ENCODE data around the gene SLC4A1AP.
"Not testable (repeated sequence)": the region's sequence is repeated elsewhere in the genome, so short reads cannot be mapped to it uniquely, and the experiment has no call there.

SLC4A1AP gene, protein sequence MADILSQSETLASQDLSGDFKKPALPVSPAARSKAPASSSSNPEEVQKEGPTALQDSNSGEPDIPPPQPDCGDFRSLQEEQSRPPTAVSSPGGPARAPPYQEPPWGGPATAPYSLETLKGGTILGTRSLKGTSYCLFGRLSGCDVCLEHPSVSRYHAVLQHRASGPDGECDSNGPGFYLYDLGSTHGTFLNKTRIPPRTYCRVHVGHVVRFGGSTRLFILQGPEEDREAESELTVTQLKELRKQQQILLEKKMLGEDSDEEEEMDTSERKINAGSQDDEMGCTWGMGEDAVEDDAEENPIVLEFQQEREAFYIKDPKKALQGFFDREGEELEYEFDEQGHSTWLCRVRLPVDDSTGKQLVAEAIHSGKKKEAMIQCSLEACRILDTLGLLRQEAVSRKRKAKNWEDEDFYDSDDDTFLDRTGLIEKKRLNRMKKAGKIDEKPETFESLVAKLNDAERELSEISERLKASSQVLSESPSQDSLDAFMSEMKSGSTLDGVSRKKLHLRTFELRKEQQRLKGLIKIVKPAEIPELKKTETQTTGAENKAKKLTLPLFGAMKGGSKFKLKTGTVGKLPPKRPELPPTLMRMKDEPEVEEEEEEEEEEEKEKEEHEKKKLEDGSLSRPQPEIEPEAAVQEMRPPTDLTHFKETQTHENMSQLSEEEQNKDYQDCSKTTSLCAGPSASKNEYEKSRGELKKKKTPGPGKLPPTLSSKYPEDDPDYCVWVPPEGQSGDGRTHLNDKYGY

DNA sequence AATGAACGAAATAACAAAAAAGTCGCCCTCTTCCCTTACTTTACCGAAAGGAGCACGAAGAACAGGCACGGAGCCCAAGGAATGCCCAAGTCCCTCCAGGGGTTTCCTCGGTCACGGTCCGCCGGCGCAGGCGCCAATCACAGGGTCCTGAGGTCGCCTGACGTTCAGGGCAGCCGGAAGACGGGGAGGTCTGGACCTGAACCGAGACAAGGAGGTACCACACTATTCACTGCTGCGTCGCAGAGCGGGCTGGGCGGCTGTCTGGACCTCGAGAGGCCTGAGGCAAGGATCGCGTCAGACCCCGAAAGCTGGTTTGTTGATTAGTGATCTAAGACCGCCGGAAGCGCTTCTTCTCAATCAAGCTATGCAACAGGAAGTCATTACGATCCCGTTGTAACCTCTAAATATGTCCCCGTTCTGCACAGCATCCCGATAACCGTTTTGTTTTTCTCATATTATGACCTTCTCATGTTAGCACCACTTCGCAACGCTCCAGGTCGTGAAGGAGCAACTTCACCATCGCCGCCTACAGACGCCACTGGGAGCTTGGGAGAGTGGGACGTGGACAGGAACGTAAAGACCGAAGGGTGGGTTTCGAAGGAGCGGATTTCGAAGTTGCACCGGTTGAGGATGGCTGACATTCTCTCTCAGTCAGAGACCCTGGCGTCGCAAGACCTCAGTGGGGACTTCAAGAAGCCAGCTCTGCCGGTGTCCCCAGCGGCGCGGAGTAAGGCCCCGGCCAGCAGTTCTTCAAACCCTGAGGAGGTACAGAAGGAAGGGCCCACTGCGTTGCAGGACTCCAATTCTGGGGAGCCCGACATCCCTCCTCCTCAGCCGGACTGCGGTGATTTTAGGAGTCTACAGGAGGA is at the start of gene SLC4A1AP, which contains the start of gene SUPT7L:
SLC4A1AP (plus strand) TSS at position 605 of the 869 bp plus-strand sequence; CDS start at position 631, 26 bp downstream.
SUPT7L (minus strand) TSS at position 330 of the 869 bp plus-strand sequence. CDS start 1,422 bp downstream, outside the sequence.
- peak; percentile 67 for DNase-seq

DNA sequence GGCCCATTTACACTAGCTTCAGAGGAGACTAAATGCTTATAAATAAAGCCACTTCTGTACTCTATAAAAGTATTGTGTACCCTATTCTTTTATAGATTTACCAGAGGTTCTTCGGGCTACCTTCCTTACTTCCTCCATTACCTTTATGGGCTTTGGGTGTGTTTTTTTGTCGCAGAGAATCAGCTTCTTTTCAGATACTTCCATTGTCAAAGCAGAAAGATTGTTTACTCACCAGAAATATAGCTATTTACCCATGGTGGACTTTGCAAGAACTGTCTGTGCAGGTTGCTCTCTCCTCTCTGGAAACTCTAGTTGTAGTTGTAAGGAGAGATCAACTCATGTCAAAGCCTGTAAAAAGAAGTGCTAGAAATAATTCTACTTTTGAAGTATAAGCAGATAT is 49.7 kb upstream of the SLC4A1AP start:
- no peak for DNase-seq

DNA sequence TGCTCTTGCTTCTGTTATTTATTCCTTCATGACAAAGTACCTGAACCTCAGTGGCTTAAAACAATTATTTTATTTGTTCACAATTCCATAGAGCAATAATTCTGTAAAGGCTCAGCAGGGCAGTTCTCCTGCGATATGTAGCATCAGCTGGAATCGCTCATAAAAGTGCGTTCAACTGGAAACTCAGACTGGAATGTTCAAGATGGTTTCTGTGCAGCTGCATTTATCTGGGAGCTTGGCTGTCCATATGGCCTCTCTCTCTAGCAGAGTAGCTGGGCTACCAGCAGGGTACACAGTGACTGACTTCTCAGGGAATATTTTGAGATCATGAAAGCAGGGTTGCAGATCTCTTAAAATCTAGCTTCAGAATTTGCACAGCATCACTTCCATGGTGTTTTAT is 48.4 kb upstream of the SLC4A1AP start:
- no peak for DNase-seq

DNA sequence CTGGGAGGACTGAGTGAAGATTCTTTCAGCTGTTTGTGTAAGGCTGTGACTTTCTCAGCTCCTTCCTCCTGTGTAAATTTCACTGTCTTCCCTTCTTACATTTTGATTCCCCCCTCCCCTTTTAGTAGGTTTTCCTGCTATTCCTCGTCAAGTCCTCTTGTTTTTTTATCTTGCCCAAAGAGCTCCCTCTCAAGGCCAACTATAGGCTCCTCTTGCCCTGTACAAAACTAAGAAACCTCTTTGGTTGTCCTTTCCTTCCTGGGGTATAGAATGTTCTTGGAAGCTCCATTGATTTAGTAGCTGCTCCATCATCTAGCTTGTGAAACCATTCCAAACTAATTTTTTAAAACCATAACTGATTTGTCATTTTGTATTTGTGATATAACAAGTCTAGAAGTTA is 42.2 kb upstream of the SLC4A1AP start:
- no peak for DNase-seq

DNA sequence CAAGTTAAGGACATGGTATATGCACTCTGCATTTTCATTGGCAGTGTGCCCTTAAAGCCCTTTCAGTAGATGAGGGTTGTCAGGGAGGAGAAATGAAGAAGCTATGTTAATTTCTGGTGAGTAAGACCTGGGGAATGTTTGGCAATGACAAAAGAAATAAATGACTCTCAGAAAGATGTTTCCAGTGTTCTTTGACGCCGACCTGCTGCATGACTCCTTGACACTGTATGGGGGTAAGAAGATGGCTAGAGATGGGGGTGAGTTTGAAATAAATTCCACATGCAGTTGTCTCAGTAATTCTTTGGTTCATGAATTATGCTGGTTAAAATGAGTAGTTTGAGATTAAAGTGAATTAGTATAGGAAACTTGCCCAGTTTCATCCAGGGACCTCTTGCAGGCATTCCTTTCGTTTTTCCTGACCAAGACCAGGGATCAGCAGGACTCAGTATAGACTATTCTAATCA is 40.7 kb upstream of the SLC4A1AP start:
- no peak for DNase-seq

DNA sequence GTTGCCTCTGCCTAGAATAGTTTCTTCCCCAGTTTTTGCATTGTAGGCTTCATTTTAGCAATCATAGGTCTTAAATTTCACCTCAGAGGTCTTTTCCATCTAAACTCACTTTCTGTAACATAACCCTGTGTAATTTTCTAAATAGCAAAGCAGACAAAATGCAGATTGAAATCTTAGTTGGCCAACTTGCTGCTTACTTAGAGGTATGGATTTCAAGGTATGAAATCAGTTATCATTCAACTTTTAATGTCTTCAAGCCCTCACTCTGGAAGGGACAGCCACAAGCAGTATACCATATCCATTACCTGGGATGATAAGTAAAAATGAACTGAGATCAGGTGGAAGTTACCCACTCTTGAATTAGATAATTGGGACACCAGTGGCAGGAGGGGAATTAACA is 38.7 kb upstream of the SLC4A1AP start:
- DNase-seq: no peak

DNA sequence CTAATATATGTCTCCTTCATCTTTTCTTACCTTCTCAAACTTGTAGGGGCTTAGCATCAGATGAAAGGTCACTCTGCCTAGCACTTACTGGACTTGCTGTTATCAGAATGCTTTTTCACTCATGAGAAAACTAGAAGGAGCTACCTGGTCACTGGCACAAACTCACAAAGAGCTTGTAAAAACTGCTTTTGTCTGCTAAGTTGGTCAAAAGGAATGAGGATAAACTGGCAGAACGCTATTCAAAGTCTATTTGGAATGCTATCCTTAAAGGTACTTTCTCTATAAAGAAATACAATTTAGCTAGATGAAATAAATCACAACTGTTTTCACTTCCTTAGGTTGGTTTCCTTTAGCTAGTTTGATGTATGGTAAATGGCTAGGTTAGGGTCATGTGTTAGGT is 37.4 kb upstream of the SLC4A1AP start:
- DNase-seq: not testable (repeated sequence)

DNA sequence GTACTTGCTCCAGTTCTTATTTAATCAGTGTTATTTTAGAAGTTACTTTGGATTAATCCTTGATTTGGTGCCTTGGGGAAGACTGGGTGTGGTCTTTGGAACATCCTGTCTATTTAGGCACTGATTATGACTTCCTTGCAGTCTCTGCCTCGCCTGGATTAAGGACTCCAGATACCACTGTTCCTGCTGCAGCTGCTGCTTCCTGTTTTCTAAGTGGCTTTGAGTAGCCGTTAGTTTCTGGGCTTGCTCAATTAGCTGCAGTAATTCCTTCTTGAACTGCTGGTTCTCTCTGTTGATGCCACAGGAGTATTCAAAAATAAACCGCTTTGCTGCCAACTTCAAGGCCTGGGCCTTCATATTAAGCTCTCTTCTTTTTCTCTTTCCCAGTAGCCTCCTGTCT is 36.8 kb upstream of the SLC4A1AP start:
- not testable (repeated sequence) for DNase-seq

DNA sequence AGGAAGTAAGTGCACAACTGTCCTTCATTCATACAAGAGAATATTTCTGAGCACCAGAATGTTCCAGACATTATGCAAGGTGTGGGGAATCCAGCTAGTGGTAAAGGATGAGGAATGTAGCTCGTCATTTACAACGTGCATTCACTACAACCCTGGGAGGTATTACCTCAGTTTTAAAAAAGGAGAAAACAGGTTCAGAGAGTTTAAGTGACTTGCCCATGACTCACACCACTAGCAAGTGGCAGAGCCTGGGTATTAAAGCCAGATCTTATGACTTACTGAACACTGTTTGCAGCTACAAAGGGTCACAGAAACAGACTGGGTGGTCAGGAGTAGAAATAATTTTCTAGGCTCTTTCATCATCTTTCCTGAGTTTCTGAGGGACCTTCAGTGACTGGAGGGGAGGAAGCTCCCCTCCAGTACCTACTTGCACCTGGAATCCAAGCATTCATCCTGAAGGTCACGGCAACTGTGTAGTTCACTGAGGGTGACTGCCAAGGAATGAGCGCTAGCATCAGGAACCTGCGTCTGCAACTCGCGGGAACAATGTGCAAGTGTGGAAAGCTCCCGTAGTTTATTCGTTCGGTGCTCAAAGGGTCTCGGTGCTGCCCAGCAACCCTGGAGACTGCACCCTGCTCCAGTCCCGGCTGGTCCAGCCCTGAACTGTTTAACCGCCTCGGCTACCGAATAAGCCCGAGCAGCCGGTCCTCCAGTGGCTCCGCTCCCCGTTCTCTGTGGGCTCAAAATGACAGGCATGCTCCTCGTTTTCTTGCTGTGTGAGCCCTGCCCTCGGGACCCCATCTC is 35.5 kb upstream of the SLC4A1AP start:
- no peak for DNase-seq

DNA sequence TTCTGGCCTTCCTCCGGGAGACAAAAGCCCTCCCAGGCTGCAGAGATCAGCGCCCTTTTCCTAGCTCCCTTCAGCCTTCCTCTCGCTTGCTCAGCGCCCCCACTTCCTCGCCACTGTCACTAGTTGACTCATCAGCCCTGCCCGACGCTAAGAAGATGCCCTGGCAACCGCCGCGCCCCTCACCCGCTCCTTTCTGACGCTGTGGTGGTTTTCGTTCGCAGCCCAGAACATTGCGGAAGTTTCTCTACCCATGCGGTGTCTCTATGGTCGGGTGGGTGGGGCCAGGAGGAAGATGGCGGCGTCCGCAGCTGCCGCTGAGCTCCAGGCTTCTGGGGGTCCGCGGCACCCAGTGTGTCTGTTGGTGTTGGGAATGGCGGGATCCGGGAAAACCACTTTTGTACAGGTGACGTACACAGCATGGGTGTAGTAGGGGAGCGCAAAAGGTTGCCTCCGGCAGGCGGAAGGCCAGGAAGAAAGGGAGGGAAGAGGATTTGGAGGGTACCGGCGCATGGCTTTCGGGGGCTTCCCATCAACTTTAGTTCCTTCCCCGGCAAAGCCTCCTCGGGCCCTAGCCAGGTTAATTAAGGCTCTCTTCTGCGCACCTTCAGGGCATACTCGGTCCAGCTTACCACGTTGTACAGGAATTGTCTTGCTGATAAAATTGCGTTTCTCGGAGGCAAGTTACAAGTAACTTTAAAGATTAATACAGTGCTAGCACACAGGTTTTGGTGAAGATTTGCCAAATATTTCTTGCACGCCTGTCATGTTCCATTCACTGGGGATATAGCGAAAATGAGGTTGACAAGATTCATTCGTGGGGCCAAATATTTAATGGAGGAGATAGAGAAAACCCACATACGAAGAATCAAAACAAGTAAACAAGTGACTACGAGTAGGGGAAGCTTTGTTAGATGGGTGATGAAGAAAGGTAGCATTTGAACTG is 34.7 kb upstream of the SLC4A1AP start, which contains the start of the genes CCDC121 and GPN1:
CCDC121 (minus strand) TSS at position 246 of the 943 bp plus-strand sequence. CDS start 1,213 bp downstream, outside the sequence.
GPN1 (plus strand) TSS at position 284 of the 943 bp plus-strand sequence; CDS start at position 293, 9 bp downstream.
- peak; percentile 92 for DNase-seq

DNA sequence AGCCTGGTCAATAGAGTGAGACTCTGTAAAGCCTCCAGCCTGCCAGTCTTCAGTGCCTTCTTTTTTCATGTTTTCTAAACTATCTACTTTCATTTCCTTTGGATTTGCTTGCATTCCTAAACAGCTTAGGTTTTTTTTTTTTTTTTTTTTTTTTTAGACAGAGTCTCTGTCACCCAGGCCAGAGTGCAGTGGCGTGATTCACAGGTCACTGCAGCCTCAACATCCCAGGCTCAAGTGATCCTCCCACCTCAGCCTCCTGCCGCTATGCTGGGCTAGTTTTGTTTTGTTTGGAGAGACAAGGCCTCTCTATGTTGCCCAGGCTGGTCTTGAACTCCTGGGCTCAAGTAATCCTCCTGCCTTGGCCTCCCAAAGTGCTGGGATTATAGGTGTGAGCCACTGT is 33.4 kb upstream of the SLC4A1AP start:
- DNase-seq: not testable (repeated sequence)

DNA sequence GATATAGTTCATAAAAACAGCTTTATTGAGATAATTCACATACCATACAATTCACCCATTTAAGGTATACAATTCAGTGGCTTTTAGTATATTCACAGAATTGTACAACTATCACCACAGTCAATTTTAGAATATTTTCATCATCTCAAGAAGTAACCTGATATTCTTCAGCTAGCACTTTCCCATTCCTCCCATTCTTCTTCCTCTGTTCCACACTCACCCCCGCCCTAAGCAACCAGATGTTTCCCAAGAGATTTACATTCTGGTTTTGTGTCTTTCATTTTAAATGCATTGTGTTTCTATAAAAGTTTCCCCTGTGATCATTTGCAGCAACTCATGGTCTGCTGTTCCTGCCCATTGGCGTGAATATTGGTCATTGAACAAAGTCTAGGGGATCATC is 29.4 kb upstream of the SLC4A1AP start:
- DNase-seq: no peak

DNA sequence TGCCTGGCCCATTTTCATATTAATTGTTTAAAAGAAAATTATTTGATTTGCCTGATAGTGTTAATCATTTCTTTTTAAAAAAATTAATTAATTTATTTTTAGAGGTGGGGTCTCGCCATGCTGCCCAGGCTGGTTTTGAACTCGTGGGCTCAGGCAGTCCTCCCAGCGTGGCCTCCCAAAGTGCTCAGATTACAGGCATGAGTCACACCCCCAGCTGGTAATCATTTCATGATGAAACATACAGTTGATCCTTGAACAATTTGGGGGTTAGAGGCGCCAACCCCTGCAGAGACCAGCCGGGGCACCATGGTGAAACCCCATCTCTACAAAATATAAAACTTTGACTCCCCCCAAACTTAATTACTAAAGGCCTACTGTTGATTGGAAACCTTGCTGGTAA is 26.9 kb upstream of the SLC4A1AP start:
- no peak for DNase-seq

DNA sequence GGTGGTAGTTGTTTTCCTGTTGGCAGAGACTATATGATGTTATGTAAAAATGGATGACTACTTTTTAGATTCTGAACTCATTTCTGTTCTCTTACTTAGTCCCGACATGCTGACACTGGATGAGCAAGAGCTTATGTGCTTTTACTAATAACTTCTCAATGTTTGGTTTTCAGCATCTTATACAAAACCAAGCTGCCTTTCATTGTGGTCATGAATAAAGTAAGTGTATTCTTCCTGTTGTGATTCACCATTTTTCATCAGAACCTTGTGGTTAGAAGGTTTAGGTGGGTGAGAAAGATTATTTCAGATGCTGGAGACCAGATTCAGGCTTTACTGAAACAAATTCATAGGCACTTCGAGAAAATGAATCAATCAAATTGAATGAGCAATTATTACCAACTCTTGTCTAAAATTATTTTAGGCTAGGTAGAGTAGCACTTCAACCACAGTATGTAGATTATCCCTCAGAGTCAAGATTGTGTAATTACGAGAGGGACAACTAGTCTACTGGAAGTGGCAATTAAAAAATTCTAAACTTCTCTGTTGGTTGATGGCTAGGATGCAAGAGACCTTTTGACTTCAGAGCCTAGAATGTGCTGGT is 25.6 kb upstream of the SLC4A1AP start:
- DNase-seq: no peak

DNA sequence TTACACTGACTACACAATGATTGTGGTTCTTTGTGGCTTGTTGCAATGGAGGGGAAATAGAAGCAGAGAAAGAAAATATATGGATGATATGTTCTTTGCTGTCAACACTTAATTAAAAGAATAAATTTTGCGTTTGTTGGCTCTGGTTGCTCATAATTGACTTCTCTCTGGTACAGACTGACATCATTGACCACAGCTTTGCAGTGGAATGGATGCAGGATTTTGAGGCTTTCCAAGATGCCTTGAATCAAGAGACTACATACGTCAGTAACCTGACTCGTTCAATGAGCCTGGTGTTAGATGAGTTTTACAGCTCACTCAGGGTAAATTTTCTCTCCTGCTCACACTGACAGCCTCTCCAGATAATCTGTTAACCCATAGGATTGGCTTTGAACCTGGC is 25.0 kb upstream of the SLC4A1AP start:
- no peak for DNase-seq

DNA sequence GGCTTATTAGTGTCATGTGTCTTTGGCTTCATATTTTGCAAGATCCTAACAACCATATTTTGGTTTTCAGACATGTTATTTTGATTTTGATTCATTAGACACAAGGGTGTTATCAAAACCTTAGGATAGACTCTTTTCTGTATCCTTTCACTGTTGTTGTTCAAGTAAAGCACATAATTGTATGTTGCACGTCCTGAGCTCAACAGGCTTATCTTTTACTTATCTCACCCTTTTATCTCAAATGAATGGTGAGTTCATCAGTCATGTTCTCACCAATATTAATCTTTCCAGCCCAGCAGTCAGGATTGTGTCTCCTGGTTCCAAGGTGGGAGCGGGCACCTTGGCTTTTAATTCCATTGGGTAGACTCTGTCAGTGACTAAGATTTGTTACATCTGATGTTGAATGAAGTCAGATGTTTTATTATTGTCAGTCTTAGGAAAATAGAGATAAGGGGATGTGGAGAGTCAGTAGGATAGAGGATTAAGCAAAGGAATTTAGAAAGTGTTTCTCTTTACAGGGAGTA is 22.9 kb upstream of the SLC4A1AP start:
- DNase-seq: no peak

DNA sequence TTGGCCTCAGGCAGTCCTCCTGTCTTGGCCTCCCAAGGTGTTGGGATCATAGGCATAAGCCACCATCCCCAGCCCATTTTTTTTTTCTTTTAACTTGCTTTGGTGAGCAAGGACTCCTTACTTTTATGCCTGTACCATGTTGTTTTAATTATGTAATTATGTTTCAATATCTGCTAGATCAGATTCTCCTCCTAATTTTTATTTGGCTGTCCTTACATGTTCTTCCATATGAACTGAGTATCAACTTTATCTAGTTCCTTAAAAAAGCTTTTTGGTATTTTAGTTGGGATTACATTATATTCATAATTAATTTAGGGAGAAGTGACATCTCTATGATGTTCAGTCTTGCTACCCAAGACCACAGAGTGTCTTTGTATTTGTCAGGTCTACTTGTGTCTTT is 18.5 kb upstream of the SLC4A1AP start:
- DNase-seq: no peak

DNA sequence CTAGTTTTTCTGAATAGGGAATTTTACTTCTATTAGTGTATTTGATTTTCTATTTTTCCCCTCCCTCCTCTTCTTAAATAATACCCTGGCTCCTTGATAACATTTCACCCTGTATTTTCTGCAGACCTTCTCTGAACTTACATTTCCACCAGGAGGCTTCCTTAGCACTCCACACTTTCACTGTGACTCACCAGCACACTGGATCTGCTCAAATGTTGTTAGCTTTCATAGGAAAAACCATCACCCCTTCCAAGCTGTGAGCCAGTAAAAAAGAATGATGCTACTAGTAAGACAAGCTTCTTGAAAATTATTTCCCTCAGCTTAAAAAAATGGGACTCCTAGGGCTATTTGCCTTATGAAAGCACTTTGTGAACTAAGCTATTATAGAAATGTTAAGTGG is 16.4 kb upstream of the SLC4A1AP start:
- no peak for DNase-seq

DNA sequence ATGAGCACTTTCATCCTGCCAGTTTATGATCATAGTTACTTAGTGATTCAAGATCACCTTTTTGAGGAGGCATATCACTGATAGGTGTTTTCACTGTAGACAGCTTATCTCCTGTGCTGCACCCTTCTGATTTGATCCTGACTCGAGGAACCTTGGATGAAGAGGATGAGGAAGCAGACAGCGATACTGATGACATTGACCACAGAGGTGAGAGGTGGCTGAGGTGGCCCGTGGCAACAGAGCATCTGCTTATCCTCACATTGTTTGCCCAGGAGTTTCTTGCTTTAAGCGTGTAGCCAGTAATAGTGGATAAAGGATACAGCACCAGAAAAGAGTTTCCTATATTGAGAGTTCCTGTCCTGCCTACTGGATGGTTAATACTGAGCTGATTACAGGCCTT is 16.0 kb upstream of the SLC4A1AP start:
- DNase-seq: no peak

DNA sequence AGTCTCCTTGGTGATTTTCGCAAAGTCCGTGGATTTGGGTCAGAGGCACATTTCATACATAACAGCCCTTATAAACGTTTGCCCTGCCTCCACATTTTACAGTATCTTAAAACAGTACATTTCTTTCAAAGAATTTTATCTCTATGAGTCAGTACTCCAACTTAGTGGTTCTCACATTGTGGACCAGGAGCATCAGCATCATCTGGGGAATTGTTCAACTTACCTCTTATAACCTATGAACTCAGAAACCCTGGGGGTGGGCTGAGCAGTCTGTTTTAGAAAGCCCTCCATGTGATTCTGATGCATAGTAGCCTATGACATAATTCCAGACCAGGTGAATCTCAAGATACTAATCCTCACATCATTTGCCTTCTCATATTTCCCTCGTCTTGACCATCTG is 12.6 kb upstream of the SLC4A1AP start:
- no peak for DNase-seq
